Measurements from ENCODE around the gene NEDD4.

Gene NEDD4

DNA sequence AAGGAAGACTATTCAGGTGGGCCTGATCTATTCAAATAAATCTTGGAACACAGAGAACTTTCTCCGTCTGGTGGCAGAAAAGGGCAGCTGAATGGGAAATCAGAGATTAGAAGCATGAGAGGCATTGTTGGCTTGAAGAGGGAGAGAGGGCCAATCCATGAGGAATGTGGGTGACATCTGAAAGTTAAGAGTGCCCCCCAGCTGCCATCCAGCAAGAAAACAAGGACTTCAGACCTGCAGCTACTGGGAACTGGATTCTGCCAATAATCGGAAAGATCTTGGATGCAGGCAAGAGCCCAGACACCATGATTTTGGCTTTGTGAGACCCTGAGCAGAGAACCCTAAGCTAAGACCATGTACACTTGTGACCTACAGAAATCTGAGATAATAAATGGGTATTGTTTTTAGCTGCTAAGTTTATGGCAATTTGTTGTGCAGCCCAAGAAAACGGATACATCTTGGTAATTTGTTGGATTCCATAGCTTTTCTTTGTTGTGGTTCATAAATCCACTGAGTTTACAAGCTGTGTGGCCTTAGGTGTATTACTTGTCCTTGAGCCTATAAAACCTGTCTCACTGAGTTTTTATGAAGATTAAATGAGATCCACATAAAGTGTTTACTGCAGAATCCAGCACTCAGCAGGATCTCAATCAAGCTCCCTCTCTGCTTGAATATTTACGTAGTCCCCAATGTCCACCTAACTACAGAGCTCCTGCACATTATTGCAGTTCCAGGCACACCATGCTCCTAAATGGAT is 168.4 kb downstream of the NEDD4 start (continued):
- TF ChIP-seq PRDM10 (tag by site-specific recombination; IDR thresholded peaks at IDR 0.05) = peak; percentile 60; the same call in 1 of the 2 replicates
- TF ChIP-seq ZIC2 (tag by site-specific recombination; IDR thresholded peaks at IDR 0.05) = peak; percentile 83
- peak; percentile 18; the same call in 1 of the 2 replicates for TF ChIP-seq KLF9 (tag by site-specific recombination; IDR thresholded peaks at IDR 0.05; ENCODE audit: low read depth)
- TF ChIP-seq ZNF223 (tag by site-specific recombination; IDR thresholded peaks at IDR 0.05) = no peak
- peak; percentile 89 for TF ChIP-seq ZBTB6 (tag by site-specific recombination; IDR thresholded peaks at IDR 0.05)
- no peak for TF ChIP-seq HOXA7 (CRISPR knock-in tag; IDR thresholded peaks at IDR 0.05; ENCODE audit: borderline replicate concordance)
- TF ChIP-seq ZNF155 (tag by site-specific recombination; IDR thresholded peaks at IDR 0.05) = no peak
- peak; percentile 94 for TF ChIP-seq FEZF1 (tag by site-specific recombination; IDR thresholded peaks at IDR 0.05)
- no peak for TF ChIP-seq SALL2 (tag by site-specific recombination; IDR thresholded peaks at IDR 0.05; ENCODE audit: borderline replicate concordance)
- no peak for TF ChIP-seq ZNF660 (tag by site-specific recombination; IDR thresholded peaks at IDR 0.05)
- TF ChIP-seq HOXC10 (CRISPR knock-in tag; IDR thresholded peaks at IDR 0.05) = no peak
- TF ChIP-seq SCRT2 (tag by site-specific recombination; IDR thresholded peaks at IDR 0.05) = peak; percentile 13; the same call in 1 of the 2 replicates
- TF ChIP-seq ZNF2 (tag by site-specific recombination; IDR thresholded peaks at IDR 0.05) = no peak
- no peak for TF ChIP-seq ZNF174 (tag by site-specific recombination; IDR thresholded peaks at IDR 0.05)
- TF ChIP-seq ZNF664 (tag by site-specific recombination; IDR thresholded peaks at IDR 0.05) = peak; percentile 89
- TF ChIP-seq, protein P1, sequence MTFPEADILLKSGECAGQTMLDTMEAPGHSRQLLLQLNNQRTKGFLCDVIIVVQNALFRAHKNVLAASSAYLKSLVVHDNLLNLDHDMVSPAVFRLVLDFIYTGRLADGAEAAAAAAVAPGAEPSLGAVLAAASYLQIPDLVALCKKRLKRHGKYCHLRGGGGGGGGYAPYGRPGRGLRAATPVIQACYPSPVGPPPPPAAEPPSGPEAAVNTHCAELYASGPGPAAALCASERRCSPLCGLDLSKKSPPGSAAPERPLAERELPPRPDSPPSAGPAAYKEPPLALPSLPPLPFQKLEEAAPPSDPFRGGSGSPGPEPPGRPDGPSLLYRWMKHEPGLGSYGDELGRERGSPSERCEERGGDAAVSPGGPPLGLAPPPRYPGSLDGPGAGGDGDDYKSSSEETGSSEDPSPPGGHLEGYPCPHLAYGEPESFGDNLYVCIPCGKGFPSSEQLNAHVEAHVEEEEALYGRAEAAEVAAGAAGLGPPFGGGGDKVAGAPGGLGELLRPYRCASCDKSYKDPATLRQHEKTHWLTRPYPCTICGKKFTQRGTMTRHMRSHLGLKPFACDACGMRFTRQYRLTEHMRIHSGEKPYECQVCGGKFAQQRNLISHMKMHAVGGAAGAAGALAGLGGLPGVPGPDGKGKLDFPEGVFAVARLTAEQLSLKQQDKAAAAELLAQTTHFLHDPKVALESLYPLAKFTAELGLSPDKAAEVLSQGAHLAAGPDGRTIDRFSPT (tag by site-specific recombination; IDR thresholded peaks at IDR 0.05) = no peak; the same call in 1 of the 2 replicates
- peak; percentile 33; the same call in 1 of the 2 replicates for TF ChIP-seq ZNF654 (tag by site-specific recombination; IDR thresholded peaks at IDR 0.05; ENCODE audit: low read depth)
- TF ChIP-seq EGR2 (tag by site-specific recombination; IDR thresholded peaks at IDR 0.05; ENCODE audit: low read depth) = no peak
- peak; percentile 82 for TF ChIP-seq GFI1B (tag by site-specific recombination; IDR thresholded peaks at IDR 0.05)
- TF ChIP-seq ZFP37 (tag by site-specific recombination; IDR thresholded peaks at IDR 0.05) = no peak
- peak; percentile 92 for TF ChIP-seq PRDM4 (tag by site-specific recombination; IDR thresholded peaks at IDR 0.05)
- no peak for TF ChIP-seq ZNF777 (tag by site-specific recombination; IDR thresholded peaks at IDR 0.05; ENCODE audit: borderline replicate concordance)
- TF ChIP-seq ATF2 (tag by site-specific recombination; IDR thresholded peaks at IDR 0.05; ENCODE audit: low read depth) = 0 out of 2 replicates have a peak, but pooled peaks have one; percentile 11
- no peak for TF ChIP-seq ZNF169 (tag by site-specific recombination; IDR thresholded peaks at IDR 0.05)
- no peak for TF ChIP-seq ZNF292 (tag by site-specific recombination; IDR thresholded peaks at IDR 0.05; ENCODE audit: borderline replicate concordance, low read depth)
- TF ChIP-seq ZBTB8A (tag by site-specific recombination; IDR thresholded peaks at IDR 0.05) = peak; percentile 52; the same call in 1 of the 2 replicates
- TF ChIP-seq ZFP3 (tag by site-specific recombination; IDR thresholded peaks at IDR 0.05; ENCODE audit: low read depth) = no peak
